A549 (cell line): Measurements from ENCODE around the gene HCN4.

ENCODE experiments used
- CTCF ChIP-seq: fragments of >200 bp; sonication (Bioruptor Twin); formaldehyde crosslinking; IDR thresholded peaks from 3 replicates; pipeline ENCODE4 v1.5.1; 2016
- EHF ChIP-seq: fragments of 250-450 bp; sonication (Bioruptor Pico); IDR thresholded peaks from 2 replicates; pipeline ENCODE4 v1.5.0; 2020; ENCODE audit warnings: mild to moderate bottlenecking
- EP300 ChIP-seq, 2 experiments: fragments of >200 bp; sonication (Bioruptor Twin); formaldehyde crosslinking; IDR thresholded peaks; 2 replicates in 1 of 2; 3 replicates in 1 of 2; pipeline ENCODE4 v1.6.1; 2016 to 2017
- FOSL2 ChIP-seq, 2 experiments: fragments of 450-650 bp in 1 of 2; fragments of >200 bp in 1 of 2; sonication (Bioruptor Twin) in 1 of 2; formaldehyde crosslinking; IDR thresholded peaks; 2 replicates each; pipeline versions ENCODE4 v1.5.0 to v1.6.1; 2016 to 2020; ENCODE audit warnings: mild to moderate bottlenecking in 1 of 2, moderate library complexity in 1 of 2
- HMGXB4 ChIP-seq: fragments of 250-450 bp; sonication (Bioruptor Pico); IDR thresholded peaks from 2 replicates; pipeline ENCODE4 v1.5.0; 2021; ENCODE audit warnings: mild to moderate bottlenecking, moderate library complexity, borderline replicate concordance
- JUN ChIP-seq, 2 experiments: fragments of >200 bp; sonication (Bioruptor Twin); formaldehyde crosslinking; IDR thresholded peaks; 2 replicates in 1 of 2; 3 replicates in 1 of 2; pipeline ENCODE4 v1.6.1; 2016 to 2017
- KDM1A ChIP-seq: fragments of 200-600 bp; sonication (generic); IDR thresholded peaks from 2 replicates; pipeline ENCODE4 v1.6.1; 2016; ENCODE audit warnings: low read depth, mild to moderate bottlenecking
- POLR2A ChIP-seq: IDR thresholded peaks from 2 replicates; pipeline ENCODE4 v1.6.1; 2012; ENCODE audit warnings: mild to moderate bottlenecking, low read length
- POLR2AphosphoS2 ChIP-seq: conservative IDR thresholded peaks from 2 replicates; pipeline ENCODE4 v1.6.1; 2012; ENCODE audit warnings: low read length, improper control_type of control experiment, inconsistent platforms
- RAD21 ChIP-seq, 2 experiments: fragments of >200 bp in 1 of 2; sonication (Bioruptor Twin) in 1 of 2; formaldehyde crosslinking in 1 of 2; IDR thresholded peaks in 1 of 2; conservative IDR thresholded peaks in 1 of 2; 2 replicates in 1 of 2; 3 replicates in 1 of 2; pipeline ENCODE4 v1.6.1; 2012 to 2018; ENCODE audit warnings: inconsistent platforms in 1 of 2
- REST ChIP-seq: fragments of 200-600 bp; sonication (generic); IDR thresholded peaks from 2 replicates; pipeline ENCODE4 v1.6.1; 2016; ENCODE audit warnings: antibody characterized with exemption, mild to moderate bottlenecking, moderate library complexity
- RFX5 ChIP-seq: fragments of 450-650 bp; IDR thresholded peaks from 2 replicates; pipeline ENCODE4 v1.7.1; 2014; ENCODE audit warnings: antibody characterized with exemption, mild to moderate bottlenecking, moderate library complexity
- RNF2 ChIP-seq: fragments of 200-600 bp; sonication (generic); IDR thresholded peaks from 2 replicates; pipeline ENCODE4 v1.6.1; 2016; ENCODE audit warnings: low read depth, mild to moderate bottlenecking, antibody characterized with exemption, moderate library complexity, borderline replicate concordance
- SREBF2 ChIP-seq: fragments of 450-650 bp; IDR thresholded peaks from 2 replicates; pipeline ENCODE4 v1.6.1; 2014; ENCODE audit warnings: mild to moderate bottlenecking, moderate library complexity

- TF ChIP-seq CTCF (no peak), RNF2 (no peak), HMGXB4 (CRISPR knock-in tag) (no peak), EHF (CRISPR knock-in tag) (no peak), REST (no peak), EP300 (IDR thresholded peaks at IDR 0.05) (no peak), FOSL2 (IDR thresholded peaks at IDR 0.05) (no peak), FOSL2 (CRISPR knock-in tag; IDR thresholded peaks at IDR 0.05) (no peak), SREBF2 (no peak), POLR2AphosphoS2 (no peak), POLR2A (no peak), RAD21 (conservative IDR thresholded peaks at IDR 0.05 in 1 of 2, IDR thresholded peaks at IDR 0.05 in 1 of 2) (no peak), KDM1A (no peak), JUN (IDR thresholded peaks at IDR 0.05) (no peak), RFX5 (no peak)
These were observed 50.1 kb downstream of the HCN4 start for GRCh38 chr15:73318463-73319351.
